Effector CD4-positive, alpha-beta T cell (primary cell): Measurements from ENCODE around the gene PLCL2.
"Not testable (repeated sequence)": the region's sequence is repeated elsewhere in the genome, so short reads cannot be mapped to it uniquely, and the experiment has no call there.

Experiments used
- DNase-seq: peaks from one replicate; pipeline ENCODE4 v3.0.0-alpha.2; 2020

Gene PLCL2

DNA sequence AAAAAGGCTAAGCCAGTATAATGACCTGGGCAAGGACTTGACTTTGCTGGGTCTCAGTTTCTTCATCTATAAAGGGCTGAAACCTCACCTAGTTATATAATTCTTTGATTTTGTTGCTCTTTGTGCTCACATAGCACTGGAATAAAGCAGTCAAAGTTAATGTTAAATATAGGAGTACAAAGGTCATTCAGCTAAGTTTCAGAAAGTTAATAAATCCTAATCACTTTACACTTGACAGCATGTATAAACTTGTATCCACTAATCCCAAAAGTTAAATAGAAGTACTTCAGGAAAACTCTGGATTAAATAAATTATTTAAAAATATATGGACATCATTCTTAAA lies 33.9 kb downstream of the PLCL2 start:
- no peak for DNase-seq

GRCh38 chr3:16923112-16923511 lies 38.4 kb downstream of the PLCL2 start:
- DNase-seq: no peak

GRCh38 chr3:16927485-16927884 lies 42.7 kb downstream of the PLCL2 start:
- DNase-seq: no peak

DNA sequence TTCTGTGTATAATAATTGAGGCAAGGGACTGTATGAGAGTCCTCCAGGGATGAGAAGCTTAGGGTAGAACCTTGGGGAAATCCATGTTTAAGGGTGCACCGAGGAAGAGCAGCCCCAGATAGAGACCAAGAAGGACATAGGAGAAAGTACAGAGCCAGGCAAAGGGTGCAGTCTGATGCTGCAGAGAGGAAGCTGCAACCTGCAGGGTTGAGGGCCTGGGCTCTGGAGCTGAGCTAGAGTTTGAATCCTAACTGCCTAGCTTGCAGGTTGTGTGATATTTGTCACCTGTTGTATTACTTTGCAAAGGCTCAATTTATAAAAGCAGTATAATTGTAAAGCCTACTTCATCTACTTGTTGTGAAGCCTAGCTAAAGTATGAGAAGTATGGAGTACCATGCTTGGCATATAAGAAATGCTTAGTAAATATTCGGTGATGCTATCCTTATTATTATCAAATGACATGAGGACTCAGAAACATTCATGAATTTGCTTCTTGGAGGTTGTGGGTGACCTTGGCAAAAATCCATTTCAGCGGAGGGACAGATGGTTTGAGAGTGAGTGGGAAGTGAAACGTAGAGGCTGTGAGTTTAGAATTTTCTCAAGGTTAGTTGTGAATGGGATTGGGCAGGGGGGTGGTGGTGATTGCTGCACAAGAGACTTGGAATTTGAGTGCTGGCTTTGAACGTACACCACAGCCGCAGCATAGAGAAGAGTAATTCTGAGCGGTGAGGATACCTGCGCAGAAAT lies 43.8 kb downstream of the PLCL2 start:
- DNase-seq: no peak

- DNase-seq: no peak
These were observed 44.6 kb downstream of the PLCL2 start for GRCh38 chr3:16929311-16929710.

DNA sequence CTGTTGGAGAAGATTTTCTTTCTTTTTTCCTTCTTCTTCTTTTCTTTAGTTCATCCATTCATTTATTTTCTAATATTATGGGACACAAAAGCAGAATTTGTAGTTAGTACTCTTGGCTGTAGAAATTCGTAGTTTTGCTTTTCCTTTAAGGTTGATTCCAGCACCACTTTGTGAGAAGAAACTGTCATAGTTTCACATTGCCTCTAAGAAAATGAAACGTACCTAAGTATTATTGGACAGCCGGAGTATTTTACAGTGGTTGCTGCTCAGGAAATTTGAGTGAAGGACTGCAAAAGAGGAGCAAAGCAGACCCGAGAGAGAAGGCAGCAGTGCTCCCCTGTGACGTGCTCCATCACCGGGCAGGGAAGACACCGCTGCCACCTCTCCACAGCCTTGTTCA lies 48.1 kb downstream of the PLCL2 start:
- DNase-seq: no peak

GRCh38 chr3:16935781-16936180 lies 51.0 kb downstream of the PLCL2 start:
- DNase-seq: no peak

DNA sequence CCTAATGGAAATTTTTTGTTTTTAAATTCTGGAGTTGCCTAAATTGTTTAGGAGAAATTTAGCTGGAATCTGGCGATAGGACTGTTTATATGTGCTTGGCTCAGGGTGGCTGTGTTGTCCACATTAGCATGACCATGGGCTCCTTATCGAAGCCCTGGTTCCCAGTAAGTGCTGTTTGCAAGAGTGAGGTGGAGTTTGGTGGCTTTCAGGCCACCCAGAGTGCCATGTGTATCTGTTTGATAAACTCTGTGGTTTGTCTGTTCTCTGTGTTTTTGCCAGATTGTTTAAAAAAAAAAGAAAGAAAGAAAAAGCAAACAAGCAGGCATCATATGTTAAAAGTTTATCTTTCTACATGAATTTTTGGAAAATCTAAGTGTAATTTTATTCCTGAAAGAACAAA lies 51.5 kb downstream of the PLCL2 start:
- DNase-seq: no peak

- DNase-seq: no peak
These were observed 52.0 kb downstream of the PLCL2 start for GRCh38 chr3:16936676-16937230.

DNA sequence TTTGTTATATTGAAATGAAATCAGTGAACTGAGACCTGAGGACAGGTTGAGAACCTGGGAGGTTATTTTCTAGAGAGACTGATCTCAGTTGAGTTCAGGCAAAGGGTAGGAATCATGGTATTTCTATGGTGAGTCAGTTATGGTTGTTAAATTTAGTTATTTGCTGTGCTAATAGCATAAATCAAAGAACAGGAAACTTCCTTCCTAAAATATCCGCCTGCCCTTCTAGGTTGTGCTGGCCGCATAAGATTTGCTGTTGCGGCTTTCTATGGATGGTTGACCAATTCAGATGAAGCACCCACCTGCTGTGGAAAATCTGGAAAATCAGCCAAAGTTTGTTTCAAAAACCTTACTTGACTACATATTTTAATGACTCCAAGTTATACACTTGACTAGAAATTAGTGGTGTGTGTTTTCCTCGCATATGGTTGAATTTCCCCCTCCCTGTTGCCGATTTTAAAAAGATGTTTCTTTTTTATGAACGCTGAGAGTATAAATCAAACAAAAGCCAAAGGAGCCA lies 52.6 kb downstream of the PLCL2 start:
- no peak for DNase-seq

DNA sequence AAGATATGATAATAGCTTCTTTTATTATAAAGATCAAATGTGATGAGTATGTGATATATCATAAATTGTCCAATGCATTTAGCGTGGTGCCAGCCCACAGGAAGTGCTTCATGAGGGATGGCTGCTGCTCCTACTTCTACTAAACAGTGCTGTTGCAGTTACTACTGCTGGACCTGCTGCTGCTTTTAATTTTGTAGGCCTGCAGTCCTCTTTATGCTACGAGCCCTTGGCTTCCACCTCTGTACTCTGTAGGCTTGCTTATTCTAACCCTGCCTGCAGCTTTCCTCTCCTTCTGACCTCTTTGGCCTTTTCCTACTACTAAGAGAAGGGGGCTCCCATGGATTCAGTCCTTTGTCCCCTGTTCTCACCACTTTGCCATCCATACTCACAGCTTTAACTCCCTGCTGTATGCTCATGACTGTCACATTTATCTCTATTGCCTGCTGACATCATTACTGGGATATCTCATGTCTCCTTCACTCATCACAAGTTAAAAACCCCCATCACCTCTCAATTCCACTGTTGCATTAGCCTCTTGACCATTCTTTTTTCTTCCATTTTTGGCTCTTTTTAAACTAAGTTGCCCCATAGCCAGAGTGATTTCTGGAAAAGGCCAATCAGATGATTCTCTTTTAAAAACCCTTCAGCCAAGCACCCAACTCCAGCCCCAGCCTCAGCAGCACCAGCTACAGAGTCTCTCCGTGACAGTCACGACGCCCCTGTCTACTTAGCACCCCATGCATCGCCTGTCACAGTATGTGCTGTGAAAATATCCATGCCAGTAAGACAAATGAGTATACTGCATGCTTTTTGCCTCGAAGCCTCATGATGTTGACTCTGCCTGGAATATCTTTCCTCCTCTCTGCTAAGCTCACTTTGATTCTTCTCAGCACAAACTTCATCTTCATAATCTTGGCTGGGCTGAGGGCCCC lies 56.3 kb downstream of the PLCL2 start:
- DNase-seq: no peak

GRCh38 chr3:16942955-16943354 lies 58.2 kb downstream of the PLCL2 start:
- no peak for DNase-seq

DNA sequence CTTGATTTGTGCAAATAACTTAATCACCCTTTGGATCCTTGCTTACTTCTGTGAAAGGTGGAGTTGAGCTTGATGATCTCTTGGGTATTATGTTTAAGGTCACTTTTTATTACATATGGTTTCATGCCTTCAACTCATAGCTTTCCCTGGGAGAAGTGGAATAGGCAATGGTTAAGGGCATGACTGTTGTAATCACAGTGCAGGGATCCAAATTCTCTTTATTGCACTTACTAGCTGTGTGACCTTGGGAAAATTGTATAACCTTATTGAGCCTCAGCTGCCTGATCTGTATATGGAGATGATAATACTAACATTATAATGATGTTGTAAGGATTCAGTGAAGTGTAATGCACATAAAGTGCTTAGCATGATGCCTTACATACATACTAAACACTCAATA lies 59.1 kb downstream of the PLCL2 start:
- no peak for DNase-seq

DNA sequence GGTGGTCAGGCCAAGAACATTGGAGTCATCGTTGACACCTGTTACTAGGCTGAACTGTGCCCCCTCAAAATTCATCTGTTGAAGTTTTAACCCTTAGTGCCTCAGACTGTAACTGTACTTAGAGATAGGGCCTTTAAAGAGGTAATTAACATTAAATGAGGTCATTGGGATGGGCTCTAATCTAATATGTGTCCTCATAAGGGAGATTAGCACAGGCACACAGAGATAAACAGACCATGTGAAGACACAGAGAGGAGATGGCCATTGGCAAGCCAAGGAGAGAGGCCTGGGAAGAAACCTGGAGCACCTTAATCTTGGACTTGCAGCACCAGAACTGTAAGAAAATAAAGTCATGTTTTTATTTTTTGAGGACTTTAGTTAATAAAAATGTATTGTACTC lies 59.6 kb downstream of the PLCL2 start:
- DNase-seq: no peak

GRCh38 chr3:16945330-16945729 lies 60.6 kb downstream of the PLCL2 start:
- DNase-seq: no peak

GRCh38 chr3:16950282-16950681 lies 65.5 kb downstream of the PLCL2 start:
- no peak for DNase-seq

DNA sequence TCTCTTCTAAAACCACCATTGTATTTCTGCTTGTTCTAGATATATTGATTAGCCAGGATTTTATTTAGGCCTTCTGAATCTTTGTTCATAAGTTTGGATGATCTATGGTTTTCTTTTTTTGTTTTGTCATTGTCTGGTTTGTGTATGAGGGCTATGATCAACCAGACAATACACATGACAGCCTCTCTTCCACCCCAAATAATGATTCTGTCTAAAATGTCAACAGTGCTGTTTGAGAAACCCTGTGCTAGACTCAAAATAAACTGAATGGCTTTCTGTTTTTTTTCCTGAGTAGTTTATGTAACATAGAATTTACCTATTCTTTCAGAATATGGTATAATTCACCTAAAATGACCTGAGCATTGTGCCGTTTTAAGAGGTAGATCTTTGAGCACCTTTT lies 66.1 kb downstream of the PLCL2 start:
- no peak for DNase-seq

DNA sequence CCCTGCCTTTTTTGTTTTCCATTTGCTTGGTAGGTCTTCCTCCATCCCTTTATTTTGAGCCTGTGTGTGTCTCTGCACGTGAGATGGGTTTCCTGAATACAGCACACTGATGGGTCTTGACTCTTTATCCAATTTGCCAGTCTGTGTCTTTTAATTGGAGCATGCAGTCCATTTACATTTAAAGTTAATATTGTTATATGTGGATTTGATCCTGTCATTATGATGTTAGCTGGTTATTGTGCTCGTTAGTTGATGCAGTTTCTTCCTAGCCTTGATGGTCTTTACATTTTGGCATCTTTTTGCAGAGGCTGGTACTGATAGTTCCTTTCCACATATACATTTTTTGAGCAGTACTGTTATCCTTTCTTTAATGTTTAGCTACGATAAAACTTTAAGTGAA lies 73.1 kb downstream of the PLCL2 start:
- not testable (repeated sequence) for DNase-seq

DNA sequence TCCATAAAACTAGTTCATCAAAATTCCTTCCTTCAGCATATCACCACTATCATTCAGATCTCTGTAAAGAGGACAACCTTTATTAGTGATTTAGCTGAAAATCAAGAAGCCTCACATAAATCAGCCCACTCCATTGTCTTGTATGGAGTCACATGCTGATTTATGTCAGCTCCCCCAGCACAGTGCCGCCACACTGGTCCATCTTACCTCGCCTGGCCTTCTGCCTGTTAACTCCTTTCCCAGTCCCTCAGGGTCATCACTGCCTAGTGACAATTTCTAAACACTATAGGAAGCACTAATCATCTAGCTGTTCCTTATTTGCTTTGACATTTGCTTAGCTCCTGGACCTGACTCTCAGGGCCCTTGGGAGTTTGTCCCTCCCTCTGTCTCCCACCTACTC lies 75.4 kb downstream of the PLCL2 start:
- no peak for DNase-seq

DNA sequence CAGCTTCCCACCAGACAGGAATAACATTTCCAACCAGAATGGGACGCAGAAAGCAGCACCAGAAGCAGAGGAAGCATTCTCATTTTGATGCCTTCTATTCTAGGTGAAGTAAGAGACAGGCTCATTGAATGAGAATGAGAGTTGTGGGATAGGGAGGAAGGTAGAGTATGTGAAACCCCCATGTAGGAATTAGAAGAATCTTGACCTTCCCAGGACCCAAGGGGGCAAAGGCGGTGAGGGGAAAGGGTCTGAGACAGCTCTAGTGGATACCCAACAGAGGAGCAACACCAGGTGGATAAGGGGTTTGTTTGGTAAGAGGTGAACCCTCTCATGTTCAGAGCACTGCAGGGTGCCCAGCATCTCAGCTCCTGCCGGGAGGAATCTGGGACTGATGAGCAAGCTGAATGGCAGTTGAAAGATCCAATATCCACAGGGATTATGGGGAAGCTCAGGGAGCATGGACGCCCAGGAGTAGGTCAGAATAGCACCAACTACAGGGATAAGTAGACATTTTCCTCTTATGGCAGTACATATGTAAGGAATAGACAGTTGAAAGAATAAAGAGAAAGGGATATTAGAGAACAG lies 77.0 kb downstream of the PLCL2 start:
- DNase-seq: no peak

GRCh38 chr3:16975083-16975482 lies 90.3 kb downstream of the PLCL2 start:
- DNase-seq: no peak

DNA sequence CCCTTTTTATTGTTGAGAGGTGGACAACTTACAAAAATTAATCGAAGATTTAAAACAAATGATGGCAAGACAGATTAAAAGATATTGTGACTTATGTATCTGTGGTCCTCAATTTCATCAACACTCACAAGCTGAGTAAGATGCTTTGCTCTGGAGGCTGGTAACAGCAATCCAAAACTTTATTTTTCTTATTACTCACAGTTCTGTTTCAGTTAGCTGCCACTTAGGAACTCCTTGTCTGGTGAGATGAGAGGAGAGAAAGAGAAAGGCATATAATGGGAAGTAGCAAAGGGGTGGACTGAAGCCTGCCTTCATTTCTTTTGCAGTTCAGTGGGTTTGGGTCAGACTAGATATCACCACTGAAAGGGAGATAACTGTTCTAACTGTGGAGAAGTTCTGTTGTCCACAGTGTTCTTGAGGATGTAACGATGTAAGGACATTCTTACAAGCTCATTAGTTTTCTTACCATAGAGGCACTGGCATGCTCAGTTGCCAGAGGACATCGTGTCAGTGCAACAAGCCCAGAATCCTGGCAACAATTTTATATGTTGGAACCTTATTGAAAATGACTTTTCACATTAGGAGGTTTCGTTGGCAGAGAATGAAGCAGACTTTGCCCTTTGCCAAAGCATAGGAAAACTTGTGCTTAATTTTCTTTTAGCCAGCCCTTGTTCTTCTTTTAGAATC lies 93.6 kb downstream of the PLCL2 start:
- no peak for DNase-seq

- no peak for DNase-seq
These were observed 94.1 kb downstream of the PLCL2 start for GRCh38 chr3:16978921-16979271.
